Ishikawa (cell line): ENCODE data around the gene CMPK2.

Experiments
- EP300 ChIP-seq: IDR thresholded peaks from 2 replicates; pipeline ENCODE4 v1.6.1; 2012; ENCODE audit warnings: borderline replicate concordance
- RAD21 ChIP-seq: IDR thresholded peaks from 2 replicates; pipeline ENCODE4 v1.6.1; 2012; ENCODE audit warnings: low read depth
- YY1 ChIP-seq: IDR thresholded peaks from 2 replicates; pipeline ENCODE4 v1.6.1; 2012; ENCODE audit warnings: low read depth
- ZBTB7A ChIP-seq: IDR thresholded peaks from 2 replicates; pipeline ENCODE4 v1.6.1; 2012; ENCODE audit warnings: low read depth

- no peak for TF ChIP-seq RAD21
- no peak for TF ChIP-seq YY1
- TF ChIP-seq EP300 = no peak
- TF ChIP-seq ZBTB7A = no peak
Observed at GRCh38 chr2:6860296-6860695, 5.4 kb downstream of the CMPK2 start.
